Uterus (tissue), 4 donors: Measurements from ENCODE around the gene ZNF581. TPM values are rescaled to one million over a fixed set of nuclear protein-coding genes. Genes with fewer than 3 reads are reported as not detected.

ENCODE experiments used
- DNase-seq, 2 donors: peaks; one replicate each; pipeline ENCODE4 v3.0.0-alpha.2; 2019 to 2020
- H3K27ac ChIP-seq, 2 donors: fragments of 200-600 bp; sonication (generic); 1 replicate in 1 of 2; 2 replicates in 1 of 2; pipeline ENCODE4 v1.5.1; 2016 to 2018
- H3K27me3 ChIP-seq, 2 donors: fragments of 200-600 bp; sonication (generic); one replicate each; pipeline ENCODE4 v1.5.1; 2018 to 2019; ENCODE audit warnings: control low read depth in 1 of 2
- H3K36me3 ChIP-seq, 2 donors: fragments of 200-600 bp; sonication (generic); one replicate each; pipeline ENCODE4 v1.5.1; 2019; ENCODE audit warnings: control low read depth in 1 of 2
- H3K4me1 ChIP-seq, 2 donors: fragments of 200-600 bp; sonication (generic); one replicate each; pipeline ENCODE4 v1.5.1; 2018 to 2019; ENCODE audit warnings: control low read depth in 1 of 2
- H3K4me3 ChIP-seq, 2 donors: fragments of 200-600 bp; sonication (generic); 1 replicate in 1 of 2; 2 replicates in 1 of 2; pipeline ENCODE4 v1.5.1; 2018 to 2019; ENCODE audit warnings: mild to moderate bottlenecking in 1 of 2
- H3K9me3 ChIP-seq, 2 donors: fragments of 200-600 bp; sonication (generic); one replicate each; pipeline ENCODE4 v1.5.1; 2019; ENCODE audit warnings: control low read depth in 1 of 2
- POLR2A ChIP-seq, 2 donors: fragments of 450-650 bp; IDR thresholded peaks; one replicate each; pipeline ENCODE4 v1.6.1; 2016; ENCODE audit warnings: antibody characterized with exemption in 2 of 2, mild to moderate bottlenecking in 1 of 2, moderate library complexity in 1 of 2
- intact Hi-C: fragments of 100-400 bp; cut with DNase I; formaldehyde crosslinking; loops from one replicate; pipeline ENCODE4 v1.15.1; 2023; ENCODE audit warnings: low total_unique reads
- total RNA-seq, 4 donors: library from RNA; depleted of rRNA in 3 of 4; stranded (reverse); fragments of >200 nt in 3 of 4; gene quantifications; one replicate each; pipeline versions ENCODE4 v1.1.0 to v1.2.4, GENCODE V29; 2014 to 2023
- TF ChIP-seq, protein P1 (sequence below), 4 experiments: fragments of 200-600 bp in 2 of 4; fragments of 450-650 bp in 2 of 4; sonication (generic) in 2 of 4; IDR thresholded peaks; one replicate each; pipeline ENCODE4 v1.5.1; 2016 to 2019; ENCODE audit warnings: antibody characterized with exemption in 4 of 4, mild to moderate bottlenecking in 2 of 4, moderate library complexity in 1 of 4
- donor health status: DM: yes; HTN: yes; CAD: no.

Gene ZNF581
- total RNA-seq, 4 donors from 2014 or later, result 2.8 to 30.3 (median 12.8) TPM

GRCh38 chr19:55651236-55651635 lies 7.8 kb downstream of the ZNF581 start:
- Histone ChIP-seq H3K27ac (no peak overlapping the region), H3K36me3 (no peaks in the 10 kb centered on the region), H3K27me3 (no peaks in the 10 kb centered on the region), H3K4me1 (peaks cover 4 to 9% of the 10 kb centered on the region in 2 donors), H3K9me3 (no peaks in the 10 kb centered on the region), H3K4me3 (no peak overlapping the region)
- no peak for DNase-seq
- intact Hi-C loops, result no loop called here
- TF ChIP-seq POLR2A (IDR thresholded peaks at IDR 0.05), result no peak
- TF ChIP-seq, protein P1, sequence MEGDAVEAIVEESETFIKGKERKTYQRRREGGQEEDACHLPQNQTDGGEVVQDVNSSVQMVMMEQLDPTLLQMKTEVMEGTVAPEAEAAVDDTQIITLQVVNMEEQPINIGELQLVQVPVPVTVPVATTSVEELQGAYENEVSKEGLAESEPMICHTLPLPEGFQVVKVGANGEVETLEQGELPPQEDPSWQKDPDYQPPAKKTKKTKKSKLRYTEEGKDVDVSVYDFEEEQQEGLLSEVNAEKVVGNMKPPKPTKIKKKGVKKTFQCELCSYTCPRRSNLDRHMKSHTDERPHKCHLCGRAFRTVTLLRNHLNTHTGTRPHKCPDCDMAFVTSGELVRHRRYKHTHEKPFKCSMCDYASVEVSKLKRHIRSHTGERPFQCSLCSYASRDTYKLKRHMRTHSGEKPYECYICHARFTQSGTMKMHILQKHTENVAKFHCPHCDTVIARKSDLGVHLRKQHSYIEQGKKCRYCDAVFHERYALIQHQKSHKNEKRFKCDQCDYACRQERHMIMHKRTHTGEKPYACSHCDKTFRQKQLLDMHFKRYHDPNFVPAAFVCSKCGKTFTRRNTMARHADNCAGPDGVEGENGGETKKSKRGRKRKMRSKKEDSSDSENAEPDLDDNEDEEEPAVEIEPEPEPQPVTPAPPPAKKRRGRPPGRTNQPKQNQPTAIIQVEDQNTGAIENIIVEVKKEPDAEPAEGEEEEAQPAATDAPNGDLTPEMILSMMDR (IDR thresholded peaks at IDR 0.05), result no peak

DNA sequence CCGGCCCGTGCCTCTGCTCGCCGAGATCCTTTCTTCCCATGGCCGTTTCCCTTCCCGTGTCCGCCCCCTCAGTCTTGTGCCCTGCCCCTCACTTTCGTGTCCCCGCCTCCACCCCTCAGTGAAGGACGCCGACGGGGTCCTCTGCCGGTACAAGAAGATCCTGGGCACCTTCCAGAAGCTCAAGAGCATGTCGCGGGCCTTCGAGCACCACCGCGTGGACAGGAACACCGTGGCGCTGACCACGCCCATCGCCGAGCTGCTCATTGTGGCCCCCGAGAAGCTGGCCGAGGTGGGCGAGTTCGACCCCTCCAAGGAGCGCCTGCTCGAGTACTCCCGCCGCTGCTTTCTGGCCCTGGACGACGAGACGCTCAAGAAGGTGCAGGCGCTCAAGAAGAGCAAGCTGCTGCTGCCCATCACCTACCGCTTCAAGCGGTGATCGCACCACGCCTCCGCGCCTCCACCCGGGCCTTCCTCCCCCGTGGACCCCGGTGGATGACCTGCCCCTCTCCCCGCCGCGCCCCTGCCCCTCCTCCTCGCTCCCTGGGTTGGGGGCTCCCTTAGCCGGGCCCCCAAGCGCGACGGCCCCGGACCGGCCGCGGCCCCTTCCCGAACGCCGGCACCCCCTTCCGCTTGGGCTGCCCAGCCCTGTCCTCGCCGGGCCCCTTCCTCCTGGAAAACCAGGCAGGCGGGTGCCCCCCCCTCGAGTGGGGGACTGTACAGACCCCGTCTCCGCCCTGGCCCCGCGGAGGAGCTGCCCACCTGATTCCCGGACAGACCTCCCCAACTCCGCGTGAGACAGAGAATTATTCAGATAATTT lies 9.1 kb downstream of the ZNF581 start:
- intact Hi-C loops, result no loop called here
- H3K36me3 ChIP-seq, result no peaks in the 10 kb centered on the region
- no peaks in the 10 kb centered on the region for H3K27me3 ChIP-seq
- H3K4me3 ChIP-seq, result no peak overlapping the region
- peak overlapping the region in 1 of 2 donors; percentile 99 for H3K27ac ChIP-seq
- TF ChIP-seq, protein P1 (IDR thresholded peaks at IDR 0.05), result no peak
- no peak for TF ChIP-seq POLR2A (IDR thresholded peaks at IDR 0.05)
- H3K4me1 ChIP-seq, result peaks cover 7 to 22% of the 10 kb centered on the region in 2 donors
- H3K9me3 ChIP-seq, result no peaks in the 10 kb centered on the region
- no peak for DNase-seq

DNA sequence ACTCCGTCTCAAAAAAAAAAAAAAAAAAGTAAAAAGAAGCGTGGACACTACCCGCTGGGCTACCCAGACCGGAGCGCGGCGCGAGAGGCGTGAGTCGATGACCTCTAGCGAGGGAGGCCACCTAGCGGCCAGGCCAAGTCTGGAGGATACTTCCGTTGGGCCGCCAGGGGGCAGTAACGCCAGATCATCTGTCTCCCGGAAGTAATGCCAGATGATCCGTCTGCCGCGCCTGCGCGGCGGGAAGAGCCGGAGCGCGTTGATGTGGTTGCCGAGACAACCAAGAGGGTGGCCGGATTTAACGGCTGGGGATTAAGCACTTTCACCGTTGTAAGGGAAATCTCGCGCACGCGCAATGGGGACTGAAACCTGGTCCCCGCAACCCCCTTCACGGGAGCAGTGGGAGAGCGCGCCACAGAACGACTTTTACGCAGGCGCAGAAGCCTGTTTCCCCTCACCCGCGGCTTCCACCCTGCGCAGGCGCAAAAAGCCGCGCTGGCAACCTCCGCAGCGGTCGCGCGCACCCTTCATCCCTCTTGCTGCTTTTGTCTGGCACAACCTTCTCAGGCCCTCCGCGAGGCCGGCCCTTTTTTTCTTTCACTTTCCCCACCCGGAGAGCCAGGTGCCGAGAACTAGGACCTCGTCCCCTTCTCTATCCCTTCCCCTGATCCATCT lies 10.3 kb downstream of the ZNF581 start:
- H3K27ac ChIP-seq, result peak overlapping the region; percentile 99 to 100
- TF ChIP-seq, protein P1 (IDR thresholded peaks at IDR 0.05), result peak; percentile 94 to 100 (median 99)
- TF ChIP-seq POLR2A (IDR thresholded peaks at IDR 0.05), result peak; percentile 76 to 92
- intact Hi-C loops, result no loop called here
- peaks cover 14 to 35% of the 10 kb centered on the region in 2 donors for H3K4me1 ChIP-seq
- H3K27me3 ChIP-seq, result no peaks in the 10 kb centered on the region
- peak; percentile 99 for DNase-seq
- H3K4me3 ChIP-seq, result peak overlapping the region; percentile 80 to 95
- no peaks in the 10 kb centered on the region for H3K9me3 ChIP-seq
- H3K36me3 ChIP-seq, result no peaks in the 10 kb centered on the region

DNA sequence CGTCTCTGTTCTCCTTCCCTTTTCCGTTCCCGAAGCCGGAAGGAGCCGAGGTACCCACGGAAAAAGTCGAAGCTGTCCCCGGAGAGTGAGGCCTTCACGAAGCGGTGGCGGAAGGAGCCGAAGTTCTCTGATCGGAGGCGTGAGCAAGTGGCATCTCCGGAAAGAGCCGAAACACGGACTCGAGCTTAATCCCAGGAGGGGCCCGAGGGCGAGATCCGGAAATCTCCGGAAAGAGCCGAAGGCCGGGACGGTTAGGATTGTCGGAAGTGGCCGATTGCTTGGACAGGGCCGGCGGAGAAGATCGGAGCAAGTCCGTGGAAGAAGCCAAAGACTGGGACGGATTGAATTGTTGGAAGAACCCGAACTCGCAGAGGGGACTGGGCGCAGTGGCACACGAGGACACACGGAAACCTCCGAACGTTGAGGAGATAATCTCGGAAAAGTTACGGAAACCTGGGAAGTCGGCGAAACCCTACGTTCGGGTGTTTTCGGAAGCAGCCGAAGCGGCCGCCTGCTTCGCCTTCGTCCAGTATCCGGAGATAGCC lies 10.9 kb downstream of the ZNF581 start:
- TF ChIP-seq POLR2A (IDR thresholded peaks at IDR 0.05), result no peak
- DNase-seq, result peak; percentile 99 to 100
- peaks cover 15 to 35% of the 10 kb centered on the region in 2 donors for H3K4me1 ChIP-seq
- intact Hi-C loops, result no loop called here
- H3K9me3 ChIP-seq, result no peaks in the 10 kb centered on the region
- no peaks in the 10 kb centered on the region for H3K36me3 ChIP-seq
- H3K27ac ChIP-seq, result peak overlapping the region; percentile 99 to 100
- peak overlapping the region; percentile 80 to 95 for H3K4me3 ChIP-seq
- H3K27me3 ChIP-seq, result no peaks in the 10 kb centered on the region

DNA sequence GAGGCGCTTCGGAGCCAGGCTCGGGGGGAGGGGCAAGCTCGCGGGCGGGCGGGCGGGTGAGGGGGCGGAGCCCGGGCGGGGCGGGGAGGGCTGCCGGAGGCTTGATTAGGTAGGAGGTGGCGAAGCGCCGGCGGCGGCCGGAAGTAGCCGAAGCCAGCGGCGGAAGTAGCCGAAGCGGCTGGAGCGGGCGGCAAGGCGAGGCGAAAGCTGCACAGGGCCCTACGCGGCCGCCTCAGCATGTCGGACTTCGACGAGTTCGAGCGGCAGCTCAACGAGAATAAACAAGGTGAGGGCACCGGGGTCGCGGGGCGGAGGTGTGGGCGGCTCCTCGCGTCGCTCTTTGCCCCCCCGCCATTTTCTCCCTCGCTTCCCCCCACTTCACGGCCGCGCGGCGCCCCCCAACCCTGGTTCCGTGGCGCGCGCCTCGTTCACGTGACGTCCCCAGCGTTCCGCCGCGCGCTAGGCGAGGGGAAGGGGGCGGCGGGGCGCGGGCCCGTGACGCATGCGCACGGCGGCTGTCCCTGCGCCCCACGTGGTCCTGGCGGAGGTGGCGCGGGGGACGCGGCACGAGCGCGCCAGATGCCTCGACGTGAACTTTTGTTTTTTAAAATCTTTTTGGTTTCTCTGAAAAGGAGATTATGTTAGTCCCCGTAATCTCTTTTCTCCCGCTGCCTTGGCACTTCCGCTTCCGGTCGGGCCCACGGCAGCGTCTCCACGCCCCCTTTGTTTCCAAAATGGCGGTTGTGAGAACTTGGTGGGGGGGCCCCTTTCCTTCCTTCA lies 11.6 kb downstream of the ZNF581 start, which contains the start of gene U2AF2:
Gene U2AF2 (plus strand): TSS at position 168 of the 780 bp plus-strand sequence. CDS start 70 bp downstream, at position 238.
- Histone ChIP-seq H3K27ac (peak within 1 kb of the TSS; percentile 99 to 100), H3K9me3 (no peaks in the 10 kb centered on the region), H3K4me1 (peaks cover 15 to 41% of the 10 kb centered on the region in 2 donors), H3K36me3 (no peaks in the 10 kb centered on the region), H3K4me3 (peak within 1 kb of the TSS; percentile 80 to 95), H3K27me3 (no peaks in the 10 kb centered on the region)
- TF ChIP-seq POLR2A (IDR thresholded peaks at IDR 0.05), result peak; percentile 31 to 73
- TF ChIP-seq, protein P1 (IDR thresholded peaks at IDR 0.05), result peak in 1 of 4 experiments; percentile 2
- intact Hi-C loops, result no loop called here
- DNase-seq, result peak; percentile 95 to 97
